Colon (tissue), 2 donors: ENCODE data around the gene ZDHHC11.
A peak's percentile ranks its signal among the peaks of the same experiment; 100 is the strongest.
"Not testable (repeated sequence)": the region's sequence is repeated elsewhere in the genome, so short reads cannot be mapped to it uniquely, and the experiment has no call there.

ENCODE experiments used
- FAIRE-seq: peaks from 2 replicates; lab custom pipeline; 2012; peaks lifted over from hg19 to GRCh38; lab: Jason Lieb, UNC
- donor health status: control.
- donor health status: control.

The ZDHHC11 gene

GRCh38 chr5:759781-760362 lies 90.9 kb downstream of the ZDHHC11 start:
- FAIRE-seq = no peak

GRCh38 chr5:759111-759751 lies 91.6 kb downstream of the ZDHHC11 start:
- FAIRE-seq = peak; percentile 85

- no peak for FAIRE-seq
Measured at GRCh38 chr5:758698-759053, 92.1 kb downstream of the ZDHHC11 start.

GRCh38 chr5:757931-758697 lies 92.7 kb downstream of the ZDHHC11 start:
- FAIRE-seq = no peak

- no peak for FAIRE-seq
Measured at GRCh38 chr5:757346-757930, 93.3 kb downstream of the ZDHHC11 start.

- FAIRE-seq = no peak
Measured at GRCh38 chr5:756865-757345, 93.9 kb downstream of the ZDHHC11 start.

- FAIRE-seq = no peak
Measured at GRCh38 chr5:756171-756570, 94.6 kb downstream of the ZDHHC11 start.

- FAIRE-seq = not testable (repeated sequence)
Measured at GRCh38 chr5:754143-754632, 96.6 kb downstream of the ZDHHC11 start.

- FAIRE-seq = not testable (repeated sequence)
Measured at GRCh38 chr5:753567-754142, 97.1 kb downstream of the ZDHHC11 start.

GRCh38 chr5:752532-753115 lies 98.2 kb downstream of the ZDHHC11 start:
- not testable (repeated sequence) for FAIRE-seq

- not testable (repeated sequence) for FAIRE-seq
Measured at GRCh38 chr5:751992-752391, 98.8 kb downstream of the ZDHHC11 start.

GRCh38 chr5:751496-751895 lies 99.3 kb downstream of the ZDHHC11 start:
- no peak for FAIRE-seq

GRCh38 chr5:750226-750625 lies 100.6 kb downstream of the ZDHHC11 start:
- not testable (repeated sequence) for FAIRE-seq

- FAIRE-seq = no peak
Measured at GRCh38 chr5:749101-749670, 101.6 kb downstream of the ZDHHC11 start.

GRCh38 chr5:748011-748980 lies 102.5 kb downstream of the ZDHHC11 start:
- FAIRE-seq = not testable (repeated sequence)

GRCh38 chr5:747303-747844 lies 103.4 kb downstream of the ZDHHC11 start:
- not testable (repeated sequence) for FAIRE-seq

GRCh38 chr5:746258-746761 lies 104.5 kb downstream of the ZDHHC11 start:
- no peak for FAIRE-seq
